Measurements from ENCODE around the gene KIF26B.

Gene KIF26B

DNA sequence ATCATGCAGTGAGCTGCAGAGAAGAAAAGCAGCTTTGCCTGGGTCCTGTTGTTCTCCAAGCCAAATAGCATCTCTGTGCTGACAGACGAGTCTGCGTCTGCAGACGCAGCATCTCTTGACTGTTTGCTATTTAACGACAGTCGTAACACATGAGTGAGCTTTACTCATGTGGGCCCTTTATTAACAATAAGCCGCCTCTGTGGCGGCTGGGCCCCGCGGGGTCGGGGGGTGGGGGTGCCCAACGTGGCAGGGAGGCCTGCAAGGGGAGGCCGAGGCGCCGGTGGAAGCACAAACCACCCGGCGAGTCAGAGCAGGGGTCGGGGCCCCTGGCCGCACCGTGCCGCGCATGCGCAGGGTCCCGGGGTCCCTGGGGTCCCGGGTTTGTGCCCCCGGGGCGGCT, 435.1 kb downstream of the KIF26B start:
- H2AFZ ChIP-seq (ENCODE audit: low read depth, low read length), result no peak overlapping the region
- H3K27ac ChIP-seq (ENCODE audit: low read length), result no peak overlapping the region
- H3K4me1 ChIP-seq (ENCODE audit: insufficient read depth, low read length), result no peaks in the 10 kb centered on the region
- H4K20me1 ChIP-seq (ENCODE audit: insufficient read depth, low read length), result no peaks in the 10 kb centered on the region
- TF ChIP-seq CTCF (IDR thresholded peaks at IDR 0.05; ENCODE audit: borderline replicate concordance, extremely low read depth, low read length, poor library complexity, severe bottlenecking) (no peak), EZH2 (IDR thresholded peaks at IDR 0.05; ENCODE audit: borderline replicate concordance, low read depth, low read length, severe bottlenecking) (no peak)
- no peaks in the 10 kb centered on the region for H3K36me3 ChIP-seq (ENCODE audit: insufficient read depth, low read length)
- no peak overlapping the region for H3K4me2 ChIP-seq (ENCODE audit: insufficient read depth, low read length)
- DNase-seq, result no peak
- peaks cover 9% of the 10 kb centered on the region for H3K27me3 ChIP-seq (ENCODE audit: insufficient read depth, low read length, poor library complexity)
- no peaks in the 10 kb centered on the region for H3K79me2 ChIP-seq (ENCODE audit: insufficient read depth, low read length)
- H3K9ac ChIP-seq (ENCODE audit: low read depth, low read length), result no peak overlapping the region
- ATAC-seq (ENCODE audit: insufficient read depth, low read depth), result no peak
- no peak overlapping the region for H3K4me3 ChIP-seq (ENCODE audit: low read depth in 1 of 2, low read length in 2 of 2)
- H3K9me3 ChIP-seq (ENCODE audit: insufficient read depth, low read length, severe bottlenecking), result no peaks in the 10 kb centered on the region

- Histone ChIP-seq H3K27me3 (ENCODE audit: insufficient read depth, low read length, poor library complexity) (peaks cover 9% of the 10 kb centered on the region), H3K27ac (ENCODE audit: low read length) (no peak overlapping the region)
- ATAC-seq (ENCODE audit: insufficient read depth, low read depth), result no peak
Measured at GRCh38 chr1:245590726-245591125, 435.9 kb downstream of the KIF26B start.

GRCh38 chr1:245591346-245592188, 436.8 kb downstream of the KIF26B start:
- H3K9ac ChIP-seq (ENCODE audit: low read depth, low read length), result no peak overlapping the region
- H3K4me2 ChIP-seq (ENCODE audit: insufficient read depth, low read length), result no peak overlapping the region
- H3K27me3 ChIP-seq (ENCODE audit: insufficient read depth, low read length, poor library complexity), result peaks cover 9% of the 10 kb centered on the region
- H3K9me3 ChIP-seq (ENCODE audit: insufficient read depth, low read length, severe bottlenecking), result no peaks in the 10 kb centered on the region
- H4K20me1 ChIP-seq (ENCODE audit: insufficient read depth, low read length), result no peaks in the 10 kb centered on the region
- no peaks in the 10 kb centered on the region for H3K79me2 ChIP-seq (ENCODE audit: insufficient read depth, low read length)
- H2AFZ ChIP-seq (ENCODE audit: low read depth, low read length), result no peak overlapping the region
- no peak for TF ChIP-seq CTCF (IDR thresholded peaks at IDR 0.05; ENCODE audit: borderline replicate concordance, extremely low read depth, low read length, poor library complexity, severe bottlenecking)
- no peak for TF ChIP-seq EZH2 (IDR thresholded peaks at IDR 0.05; ENCODE audit: borderline replicate concordance, low read depth, low read length, severe bottlenecking)
- no peaks in the 10 kb centered on the region for H3K36me3 ChIP-seq (ENCODE audit: insufficient read depth, low read length)
- DNase-seq (no peak), ATAC-seq (ENCODE audit: insufficient read depth, low read depth) (no peak)
- H3K4me3 ChIP-seq (ENCODE audit: low read depth in 1 of 2, low read length in 2 of 2), result no peak overlapping the region
- no peaks in the 10 kb centered on the region for H3K4me1 ChIP-seq (ENCODE audit: insufficient read depth, low read length)
- no peak overlapping the region for H3K27ac ChIP-seq (ENCODE audit: low read length)

More at GRCh38 chr1:245590726-245591125, 435.9 kb downstream of the KIF26B start:
- Histone ChIP-seq H3K9me3 (ENCODE audit: insufficient read depth, low read length, severe bottlenecking) (no peaks in the 10 kb centered on the region), H3K4me2 (ENCODE audit: insufficient read depth, low read length) (no peak overlapping the region), H3K79me2 (ENCODE audit: insufficient read depth, low read length) (no peaks in the 10 kb centered on the region), H3K9ac (ENCODE audit: low read depth, low read length) (no peak overlapping the region), H4K20me1 (ENCODE audit: insufficient read depth, low read length) (no peaks in the 10 kb centered on the region), H3K4me1 (ENCODE audit: insufficient read depth, low read length) (no peaks in the 10 kb centered on the region), H3K4me3 (ENCODE audit: low read depth in 1 of 2, low read length in 2 of 2) (no peak overlapping the region), H3K36me3 (ENCODE audit: insufficient read depth, low read length) (no peaks in the 10 kb centered on the region), H2AFZ (ENCODE audit: low read depth, low read length) (no peak overlapping the region)
- no peak for DNase-seq
- no peak for TF ChIP-seq CTCF (IDR thresholded peaks at IDR 0.05; ENCODE audit: borderline replicate concordance, extremely low read depth, low read length, poor library complexity, severe bottlenecking)
- no peak for TF ChIP-seq EZH2 (IDR thresholded peaks at IDR 0.05; ENCODE audit: borderline replicate concordance, low read depth, low read length, severe bottlenecking)

Measured in DND-41 (cell line).